Sigmoid colon (tissue), 4 donors: ENCODE results near the gene PSORS1C2.

Experiments used
- CTCF ChIP-seq, 4 experiments: fragments of 450-650 bp in 3 of 4; fragments of 200-600 bp in 1 of 4; IDR thresholded peaks; one replicate each; pipeline ENCODE4 v1.5.1; 2016 to 2019; ENCODE audit warnings: antibody characterized with exemption in 4 of 4, mild to moderate bottlenecking in 3 of 4, moderate library complexity in 2 of 4
- EP300 ChIP-seq, 4 donors: sonication (generic); formaldehyde crosslinking; IDR thresholded peaks; one replicate each; pipeline ENCODE4 v1.6.1; 2017; ENCODE audit warnings: antibody characterized with exemption in 4 of 4
- POLR2A ChIP-seq, 2 donors: fragments of 450-650 bp; IDR thresholded peaks; one replicate each; pipeline ENCODE4 v1.6.1; 2016; ENCODE audit warnings: antibody characterized with exemption in 2 of 2, mild to moderate bottlenecking in 2 of 2, moderate library complexity in 2 of 2
- POLR2AphosphoS5 ChIP-seq, 4 donors: sonication (generic); formaldehyde crosslinking; IDR thresholded peaks; one replicate each; pipeline ENCODE4 v1.6.1; 2017; ENCODE audit warnings: antibody characterized with exemption in 4 of 4

- TF ChIP-seq CTCF (IDR thresholded peaks at IDR 0.05) (no peak), POLR2A (IDR thresholded peaks at IDR 0.05) (no peak), POLR2AphosphoS5 (IDR thresholded peaks at IDR 0.05) (peak; percentile 10 to 74 (median 40)), EP300 (IDR thresholded peaks at IDR 0.05) (no peak)
These were observed 19.4 kb upstream of the PSORS1C2 start, which contains the start of gene TCF19 for GRCh38 chr6:31158140-31158862.
